Measurements from ENCODE around the gene NBDY. TPM values are rescaled to one million over a fixed set of nuclear protein-coding genes. Genes with fewer than 3 reads are reported as not detected.

The NBDY gene
- total and polyA plus RNA-seq, 4 donors = 0.84 to 10.4 (median 5.2) TPM

DNA sequence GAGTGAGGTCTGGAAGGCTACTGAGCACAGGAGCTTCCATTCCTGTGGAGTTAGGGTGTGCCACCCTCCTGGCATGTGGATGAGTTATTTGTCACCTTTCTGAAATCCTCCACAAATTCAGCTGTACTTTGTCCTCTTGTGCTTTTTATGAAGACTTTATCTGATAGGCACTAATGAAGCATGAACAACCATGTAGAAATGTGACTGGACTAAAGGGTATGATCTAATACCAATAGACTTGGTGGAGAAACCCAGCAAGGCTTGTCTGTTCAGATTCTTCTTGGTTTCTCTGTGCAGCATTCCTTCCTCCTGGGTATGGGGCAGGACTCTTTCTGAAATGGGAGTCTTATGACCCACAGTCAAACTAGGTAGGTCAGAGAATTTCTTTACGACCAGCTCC is 9.6 kb downstream of the NBDY start:
- peaks cover 0 to 3% (median 0%) of the 10 kb centered on the region in 4 donors for H3K4me1 ChIP-seq (ENCODE audit: control insufficient read depth in 4 of 4, insufficient read depth in 4 of 4, low read length in 3 of 4)
- WGBS = 76% methylated on average over 1 of the region's 1 CpG
- H3K9me3 ChIP-seq (ENCODE audit: control insufficient read depth in 4 of 4, low read length in 3 of 4) = no peaks in the 10 kb centered on the region
- H3K36me3 ChIP-seq (ENCODE audit: control insufficient read depth in 4 of 4, insufficient read depth in 3 of 4, low read depth in 1 of 4, low read length in 3 of 4) = no peaks in the 10 kb centered on the region
- no peak for DNase-seq (ENCODE audit: low spot score)
- H3K27me3 ChIP-seq (ENCODE audit: control insufficient read depth in 4 of 4, insufficient read depth in 4 of 4, low read length in 3 of 4) = no peaks in the 10 kb centered on the region
- TF ChIP-seq ZBTB33 (IDR thresholded peaks at IDR 0.05) (no peak), HNF4A (conservative IDR thresholded peaks at IDR 0.05) (peak in 1 of 2 donors; percentile 57)
- H3K27ac ChIP-seq (ENCODE audit: low read depth in 1 of 2, low read length in 2 of 2) = no peak overlapping the region
- H3K4me3 ChIP-seq (ENCODE audit: low read depth in 1 of 3, low read length in 3 of 3) = no peak overlapping the region
- H3K9ac ChIP-seq (ENCODE audit: low read depth in 1 of 2, low read length in 2 of 2) = no peak overlapping the region

GRCh38 chrX:56744996-56745395 is 16.0 kb downstream of the NBDY start:
- H3K9ac ChIP-seq (ENCODE audit: low read depth in 1 of 2, low read length in 2 of 2) = no peak overlapping the region
- H3K4me1 ChIP-seq (ENCODE audit: control insufficient read depth in 4 of 4, insufficient read depth in 4 of 4, low read length in 3 of 4) = no peaks in the 10 kb centered on the region
- H3K9me3 ChIP-seq (ENCODE audit: control insufficient read depth in 4 of 4, low read length in 3 of 4) = no peaks in the 10 kb centered on the region
- TF ChIP-seq, protein P1, sequence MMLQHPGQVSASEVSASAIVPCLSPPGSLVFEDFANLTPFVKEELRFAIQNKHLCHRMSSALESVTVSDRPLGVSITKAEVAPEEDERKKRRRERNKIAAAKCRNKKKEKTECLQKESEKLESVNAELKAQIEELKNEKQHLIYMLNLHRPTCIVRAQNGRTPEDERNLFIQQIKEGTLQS (IDR thresholded peaks at IDR 0.05) = no peak
- no peak for TF ChIP-seq JUND (IDR thresholded peaks at IDR 0.05)
- TF ChIP-seq, protein P2, sequence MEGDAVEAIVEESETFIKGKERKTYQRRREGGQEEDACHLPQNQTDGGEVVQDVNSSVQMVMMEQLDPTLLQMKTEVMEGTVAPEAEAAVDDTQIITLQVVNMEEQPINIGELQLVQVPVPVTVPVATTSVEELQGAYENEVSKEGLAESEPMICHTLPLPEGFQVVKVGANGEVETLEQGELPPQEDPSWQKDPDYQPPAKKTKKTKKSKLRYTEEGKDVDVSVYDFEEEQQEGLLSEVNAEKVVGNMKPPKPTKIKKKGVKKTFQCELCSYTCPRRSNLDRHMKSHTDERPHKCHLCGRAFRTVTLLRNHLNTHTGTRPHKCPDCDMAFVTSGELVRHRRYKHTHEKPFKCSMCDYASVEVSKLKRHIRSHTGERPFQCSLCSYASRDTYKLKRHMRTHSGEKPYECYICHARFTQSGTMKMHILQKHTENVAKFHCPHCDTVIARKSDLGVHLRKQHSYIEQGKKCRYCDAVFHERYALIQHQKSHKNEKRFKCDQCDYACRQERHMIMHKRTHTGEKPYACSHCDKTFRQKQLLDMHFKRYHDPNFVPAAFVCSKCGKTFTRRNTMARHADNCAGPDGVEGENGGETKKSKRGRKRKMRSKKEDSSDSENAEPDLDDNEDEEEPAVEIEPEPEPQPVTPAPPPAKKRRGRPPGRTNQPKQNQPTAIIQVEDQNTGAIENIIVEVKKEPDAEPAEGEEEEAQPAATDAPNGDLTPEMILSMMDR (IDR thresholded peaks at IDR 0.05; ENCODE audit: low read depth, low read length, missing input control) = no peak
- TF ChIP-seq REST (IDR thresholded peaks at IDR 0.05) = no peak
- no peak for TF ChIP-seq RAD21 (IDR thresholded peaks at IDR 0.05)
- no peak for TF ChIP-seq NR2F2 (IDR thresholded peaks at IDR 0.05)
- TF ChIP-seq ZBTB33 (IDR thresholded peaks at IDR 0.05) = no peak
- no peak for TF ChIP-seq HNF4A (conservative IDR thresholded peaks at IDR 0.05)
- TF ChIP-seq FOXA1 (IDR thresholded peaks at IDR 0.05) = no peak
- no peak for TF ChIP-seq TAF1 (conservative IDR thresholded peaks at IDR 0.05)
- no peak for TF ChIP-seq GABPA (IDR thresholded peaks at IDR 0.05 in 1 of 2, conservative IDR thresholded peaks at IDR 0.05 in 1 of 2)
- TF ChIP-seq FOXA2 (IDR thresholded peaks at IDR 0.05) = no peak
- no peak for TF ChIP-seq YY1 (IDR thresholded peaks at IDR 0.05)
- H3K27me3 ChIP-seq (ENCODE audit: control insufficient read depth in 4 of 4, insufficient read depth in 4 of 4, low read length in 3 of 4) = no peaks in the 10 kb centered on the region
- H3K36me3 ChIP-seq (ENCODE audit: control insufficient read depth in 4 of 4, insufficient read depth in 3 of 4, low read depth in 1 of 4, low read length in 3 of 4) = no peaks in the 10 kb centered on the region
- DNase-seq (ENCODE audit: low spot score) = no peak
- 87% methylated on average over 4 of the region's 4 CpGs for WGBS
- H3K27ac ChIP-seq (ENCODE audit: low read depth in 1 of 2, low read length in 2 of 2) = no peak overlapping the region
- H3K4me3 ChIP-seq (ENCODE audit: low read depth in 1 of 3, low read length in 3 of 3) = no peak overlapping the region
